BE2C (cell line): ENCODE results near the gene DMRTB1.

Source experiments
- DNase-seq: peaks from one replicate; pipeline ENCODE4 v3.0.0-alpha.2; 2020
- H3K27me3 ChIP-seq: fragments of 250-450 bp; sonication (Bioruptor Pico); 2 replicates; pipeline ENCODE4 v1.5.1; 2020; ENCODE audit warnings: mild to moderate bottlenecking
- H3K36me3 ChIP-seq: fragments of 250-450 bp; sonication (Bioruptor Pico); 2 replicates; pipeline ENCODE4 v1.5.1; 2020; ENCODE audit warnings: mild to moderate bottlenecking
- H3K4me1 ChIP-seq: fragments of 250-450 bp; sonication (Bioruptor Pico); 2 replicates; pipeline ENCODE4 v1.5.1; 2020
- H3K4me3 ChIP-seq: 2 replicates; pipeline ENCODE4 v1.5.1; 2011; ENCODE audit warnings: low read depth, low read length
- H3K9me3 ChIP-seq: fragments of 250-450 bp; sonication (Bioruptor Pico); 2 replicates; pipeline ENCODE4 v1.5.1; 2020
- TF ChIP-seq, protein P1 (sequence below): IDR thresholded peaks from 2 replicates; pipeline ENCODE4 v1.5.1; 2012; ENCODE audit warnings: mild to moderate bottlenecking, low read depth, low read length

DMRTB1 gene

GRCh38 chr1:53460666-53461322, 1.6 kb downstream of the DMRTB1 start:
- Histone ChIP-seq H3K27me3 (no peaks in the 10 kb centered on the region), H3K9me3 (no peaks in the 10 kb centered on the region), H3K36me3 (no peaks in the 10 kb centered on the region), H3K4me3 (no peak overlapping the region), H3K4me1 (no peaks in the 10 kb centered on the region)
- TF ChIP-seq, protein P1, sequence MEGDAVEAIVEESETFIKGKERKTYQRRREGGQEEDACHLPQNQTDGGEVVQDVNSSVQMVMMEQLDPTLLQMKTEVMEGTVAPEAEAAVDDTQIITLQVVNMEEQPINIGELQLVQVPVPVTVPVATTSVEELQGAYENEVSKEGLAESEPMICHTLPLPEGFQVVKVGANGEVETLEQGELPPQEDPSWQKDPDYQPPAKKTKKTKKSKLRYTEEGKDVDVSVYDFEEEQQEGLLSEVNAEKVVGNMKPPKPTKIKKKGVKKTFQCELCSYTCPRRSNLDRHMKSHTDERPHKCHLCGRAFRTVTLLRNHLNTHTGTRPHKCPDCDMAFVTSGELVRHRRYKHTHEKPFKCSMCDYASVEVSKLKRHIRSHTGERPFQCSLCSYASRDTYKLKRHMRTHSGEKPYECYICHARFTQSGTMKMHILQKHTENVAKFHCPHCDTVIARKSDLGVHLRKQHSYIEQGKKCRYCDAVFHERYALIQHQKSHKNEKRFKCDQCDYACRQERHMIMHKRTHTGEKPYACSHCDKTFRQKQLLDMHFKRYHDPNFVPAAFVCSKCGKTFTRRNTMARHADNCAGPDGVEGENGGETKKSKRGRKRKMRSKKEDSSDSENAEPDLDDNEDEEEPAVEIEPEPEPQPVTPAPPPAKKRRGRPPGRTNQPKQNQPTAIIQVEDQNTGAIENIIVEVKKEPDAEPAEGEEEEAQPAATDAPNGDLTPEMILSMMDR = no peak
- DNase-seq = no peak

GRCh38 chr1:53461323-53462044, 2.3 kb downstream of the DMRTB1 start:
- Histone ChIP-seq H3K4me3 (no peak overlapping the region), H3K4me1 (no peaks in the 10 kb centered on the region), H3K36me3 (no peaks in the 10 kb centered on the region), H3K27me3 (no peaks in the 10 kb centered on the region), H3K9me3 (no peaks in the 10 kb centered on the region)
- TF ChIP-seq, protein P1 = no peak
- DNase-seq = no peak

- no peaks in the 10 kb centered on the region for H3K36me3 ChIP-seq
- H3K9me3 ChIP-seq = no peaks in the 10 kb centered on the region
- TF ChIP-seq, protein P1 = no peak
- DNase-seq = no peak
- no peak overlapping the region for H3K4me3 ChIP-seq
- no peaks in the 10 kb centered on the region for H3K4me1 ChIP-seq
- no peaks in the 10 kb centered on the region for H3K27me3 ChIP-seq
Observed at GRCh38 chr1:53462193-53462592, 3.0 kb downstream of the DMRTB1 start.

GRCh38 chr1:53462769-53463501, 3.7 kb downstream of the DMRTB1 start:
- TF ChIP-seq, protein P1 = no peak
- DNase-seq = peak; percentile 24
- no peaks in the 10 kb centered on the region for H3K9me3 ChIP-seq
- H3K36me3 ChIP-seq = no peaks in the 10 kb centered on the region
- no peaks in the 10 kb centered on the region for H3K4me1 ChIP-seq
- no peaks in the 10 kb centered on the region for H3K27me3 ChIP-seq
- H3K4me3 ChIP-seq = no peak overlapping the region

- DNase-seq = no peak
- H3K36me3 ChIP-seq = no peaks in the 10 kb centered on the region
Observed at GRCh38 chr1:53463961-53464899, 5.0 kb downstream of the DMRTB1 start.

More at GRCh38 chr1:53463961-53464899, 5.0 kb downstream of the DMRTB1 start:
- no peaks in the 10 kb centered on the region for H3K27me3 ChIP-seq
- H3K9me3 ChIP-seq = no peaks in the 10 kb centered on the region
- TF ChIP-seq, protein P1 = no peak
- H3K4me3 ChIP-seq = no peak overlapping the region
- no peaks in the 10 kb centered on the region for H3K4me1 ChIP-seq
